Activated naive CD4-positive, alpha-beta T cell treated with anti-CD3 and anti-CD28 coated beads, Interleukin-2, amount 10 ng/mL, durations not matched to agents 7 days and 5 days (primary cell): ENCODE data around the gene OR51B4.
"Not testable (repeated sequence)": the region's sequence is repeated elsewhere in the genome, so short reads cannot be mapped to it uniquely, and the experiment has no call there.

Source experiments
- CTCF ChIA-PET: fragments of 350-600 bp; sonication (Branson Sonifier 250); formaldehyde crosslinking; loops from one replicate; lab custom pipeline; 2021; ENCODE audit warnings: antibody characterized with exemption; lab: Charles Lee
- DNase-seq: peaks from one replicate; pipeline ENCODE4 v3.0.0-alpha.2; 2020
- H3K27ac Mint-ChIP-seq: one replicate; pipeline ENCODE4 v1.8.0; 2021; ENCODE audit warnings: mild to moderate bottlenecking, moderate library complexity, mixed read lengths
- H3K27me3 Mint-ChIP-seq: one replicate; pipeline ENCODE4 v1.8.0; 2021; ENCODE audit warnings: mild to moderate bottlenecking, mixed read lengths
- H3K36me3 Mint-ChIP-seq: one replicate; pipeline ENCODE4 v1.8.0; 2021; ENCODE audit warnings: mixed read lengths
- H3K4me1 Mint-ChIP-seq: one replicate; pipeline ENCODE4 v1.8.0; 2021; ENCODE audit warnings: mixed read lengths
- H3K4me3 Mint-ChIP-seq: one replicate; pipeline ENCODE4 v1.8.0; 2021; ENCODE audit warnings: mild to moderate bottlenecking, moderate library complexity, mixed read lengths
- H3K9me3 Mint-ChIP-seq: one replicate; pipeline ENCODE4 v1.8.0; 2021; ENCODE audit warnings: mixed read lengths

OR51B4 gene

GRCh38 chr11:5310423-5310822 is 8.7 kb upstream of the OR51B4 start:
- H3K27ac Mint-ChIP-seq = no peak overlapping the region
- H3K4me3 Mint-ChIP-seq = no peak overlapping the region
- CTCF ChIA-PET = no interaction called here

GRCh38 chr11:5307256-5308019 is 5.7 kb upstream of the OR51B4 start:
- Mint-ChIP-seq H3K27ac (no peak overlapping the region), H3K4me3 (no peak overlapping the region), H3K4me1 (no peaks in the 10 kb centered on the region), H3K27me3 (no peaks in the 10 kb centered on the region), H3K9me3 (no peaks in the 10 kb centered on the region), H3K36me3 (no peaks in the 10 kb centered on the region)
- CTCF ChIA-PET = no interaction called here
- no peak for DNase-seq

More at GRCh38 chr11:5310423-5310822, 8.7 kb upstream of the OR51B4 start:
- Mint-ChIP-seq H3K27me3 (no peaks in the 10 kb centered on the region), H3K9me3 (peaks cover 2% of the 10 kb centered on the region), H3K4me1 (no peaks in the 10 kb centered on the region), H3K36me3 (no peaks in the 10 kb centered on the region)
- no peak for DNase-seq

DNA sequence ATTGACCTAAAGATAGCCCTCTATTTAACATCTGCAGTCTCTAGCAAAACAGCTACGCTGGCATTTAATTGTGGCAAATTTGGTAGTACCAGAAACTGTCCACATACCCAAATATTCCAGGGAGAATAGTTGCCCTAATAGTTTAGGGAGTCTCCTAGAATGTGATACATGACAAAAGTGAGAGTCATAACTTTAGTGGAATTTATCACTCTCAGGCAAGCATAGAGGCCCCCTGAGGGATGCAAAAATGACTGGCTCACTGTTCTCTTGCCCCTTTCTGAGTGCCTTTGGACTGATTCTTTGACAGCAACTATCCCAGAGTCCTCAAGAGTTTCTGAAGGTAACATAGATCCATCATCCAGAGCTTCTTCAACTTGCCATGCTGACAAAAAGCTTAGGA is 2.3 kb upstream of the OR51B4 start:
- Mint-ChIP-seq H3K4me3 (no peak overlapping the region), H3K27ac (no peak overlapping the region), H3K9me3 (no peaks in the 10 kb centered on the region), H3K4me1 (no peaks in the 10 kb centered on the region), H3K27me3 (no peaks in the 10 kb centered on the region), H3K36me3 (no peaks in the 10 kb centered on the region)
- no peak for DNase-seq
- CTCF ChIA-PET = no interaction called here

- no peak for DNase-seq
- Mint-ChIP-seq H3K36me3 (no peaks in the 10 kb centered on the region), H3K4me3 (no peak overlapping the region), H3K9me3 (no peaks in the 10 kb centered on the region), H3K27ac (no peak overlapping the region), H3K4me1 (no peaks in the 10 kb centered on the region), H3K27me3 (no peaks in the 10 kb centered on the region)
- CTCF ChIA-PET = no interaction called here
These were observed 1.9 kb upstream of the OR51B4 start for GRCh38 chr11:5303626-5304025.

DNA sequence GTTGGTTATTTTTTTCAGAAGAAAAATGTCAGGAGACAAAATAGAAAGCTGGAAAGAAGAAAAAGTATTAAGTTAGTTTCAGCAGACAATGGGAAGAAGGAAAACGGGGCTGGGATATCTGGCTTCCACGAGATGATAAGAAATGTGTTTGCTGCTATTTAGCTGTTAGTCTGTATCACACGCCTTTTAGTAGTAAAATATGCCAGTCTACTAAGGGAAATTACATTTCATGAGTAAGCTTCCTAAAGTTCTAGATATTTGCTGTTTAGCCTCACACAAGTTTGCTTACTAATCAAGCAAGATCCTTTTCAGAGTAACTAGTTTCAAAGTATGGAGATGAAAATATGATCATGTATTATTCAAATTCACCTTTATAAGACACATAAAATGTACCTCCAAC is 1.5 kb downstream of the OR51B4 start:
- no peak overlapping the region for H3K27ac Mint-ChIP-seq
- no peak overlapping the region for H3K4me3 Mint-ChIP-seq
- no peaks in the 10 kb centered on the region for H3K27me3 Mint-ChIP-seq
- H3K9me3 Mint-ChIP-seq = no peaks in the 10 kb centered on the region
- H3K4me1 Mint-ChIP-seq = no peaks in the 10 kb centered on the region
- CTCF ChIA-PET = interaction anchor here (1.5 kb wide), 1 partner anchor 25 kb away, joined by 3 read pairs; no protein-coding TSS in a partner anchor
- DNase-seq = no peak
- no peaks in the 10 kb centered on the region for H3K36me3 Mint-ChIP-seq

DNA sequence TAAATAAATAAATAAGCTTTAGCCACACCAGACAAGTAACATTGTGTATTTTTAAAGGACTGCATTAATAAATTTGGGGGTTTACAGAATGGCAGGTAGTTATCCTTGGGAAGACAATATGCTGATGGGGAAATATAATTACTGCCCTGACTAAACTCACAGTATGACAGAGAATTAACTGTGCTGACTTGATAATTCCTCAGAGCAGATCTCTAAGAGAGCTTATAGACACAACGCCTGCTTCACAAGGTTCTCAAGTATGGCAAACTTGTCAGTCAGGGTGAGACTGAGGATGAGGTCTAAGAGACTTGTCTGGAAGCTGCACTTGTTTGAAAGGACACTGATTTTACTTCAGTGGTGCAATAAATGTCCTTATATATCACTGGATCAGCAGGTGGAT is 3.3 kb downstream of the OR51B4 start:
- no peaks in the 10 kb centered on the region for H3K27me3 Mint-ChIP-seq
- CTCF ChIA-PET = no interaction called here
- no peaks in the 10 kb centered on the region for H3K36me3 Mint-ChIP-seq
- H3K27ac Mint-ChIP-seq = no peak overlapping the region
- H3K4me1 Mint-ChIP-seq = no peaks in the 10 kb centered on the region
- no peak for DNase-seq
- H3K9me3 Mint-ChIP-seq = no peaks in the 10 kb centered on the region
- H3K4me3 Mint-ChIP-seq = no peak overlapping the region

DNA sequence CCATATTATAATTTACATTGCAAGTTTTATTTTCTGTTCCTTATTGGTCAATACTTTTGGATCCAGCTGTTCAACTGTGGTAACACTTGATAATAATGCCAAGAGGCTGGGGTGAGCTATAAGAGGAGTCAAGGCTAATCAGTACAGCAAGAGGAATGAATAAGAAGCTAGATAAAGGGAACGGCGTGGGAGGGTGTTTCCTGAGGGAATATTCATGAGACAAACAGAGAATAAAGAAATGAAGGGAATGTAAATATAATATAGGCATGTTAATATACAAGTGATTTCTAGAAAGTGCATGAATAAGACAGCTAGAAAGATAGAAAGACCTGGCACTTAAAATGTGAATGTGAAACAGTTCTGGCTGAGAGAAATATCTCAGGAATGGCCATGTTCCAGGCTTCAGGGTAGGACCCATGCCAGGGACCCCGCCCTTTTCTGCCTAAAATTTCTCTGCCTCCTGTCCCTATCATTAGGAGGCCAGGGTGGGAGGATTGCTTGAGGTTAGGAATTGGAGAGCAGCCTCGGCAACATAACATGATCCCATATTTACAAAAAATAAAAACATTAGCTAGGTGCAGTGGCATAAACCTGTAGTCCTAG is 3.9 kb downstream of the OR51B4 start:
- Mint-ChIP-seq H3K4me3 (no peak overlapping the region), H3K9me3 (no peaks in the 10 kb centered on the region), H3K27me3 (no peaks in the 10 kb centered on the region), H3K27ac (no peak overlapping the region), H3K4me1 (no peaks in the 10 kb centered on the region), H3K36me3 (no peaks in the 10 kb centered on the region)
- CTCF ChIA-PET = interaction anchor here (0.6 kb wide), 1 partner anchor 82 kb away, joined by 3 read pairs; no protein-coding TSS in a partner anchor
- DNase-seq = no peak

- DNase-seq, CTCF ChIA-PET, H3K9me3 Mint-ChIP-seq, H3K27ac Mint-ChIP-seq, H3K4me1 Mint-ChIP-seq, H3K27me3 Mint-ChIP-seq, H3K36me3 Mint-ChIP-seq, H3K4me3 Mint-ChIP-seq: not testable (repeated sequence)
These were observed 7.3 kb downstream of the OR51B4 start for GRCh38 chr11:5294342-5294995.

DNA sequence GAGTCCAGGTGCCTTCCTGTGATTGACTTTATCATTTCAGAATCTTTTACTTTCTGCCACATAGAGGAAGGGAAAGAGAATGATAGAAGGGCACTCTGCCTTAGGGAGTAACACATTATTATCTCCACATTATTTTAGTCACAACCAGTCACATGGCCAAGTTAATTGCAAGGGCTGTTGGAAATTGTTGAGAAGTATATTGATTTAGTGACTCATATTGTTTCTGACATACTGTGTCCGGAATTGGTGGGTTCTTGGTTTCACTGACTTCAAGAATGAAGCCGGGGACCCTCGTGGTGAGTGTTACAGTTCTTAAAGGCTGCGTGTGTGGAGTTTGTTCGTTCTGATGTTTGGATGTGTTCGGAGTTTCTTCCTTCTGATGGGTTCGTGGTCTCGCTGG is 8.7 kb downstream of the OR51B4 start:
- CTCF ChIA-PET = no interaction called here
- no peak for DNase-seq
- H3K9me3 Mint-ChIP-seq = no peaks in the 10 kb centered on the region
- H3K36me3 Mint-ChIP-seq = no peaks in the 10 kb centered on the region
- H3K4me3 Mint-ChIP-seq = no peak overlapping the region
- no peaks in the 10 kb centered on the region for H3K27me3 Mint-ChIP-seq
- H3K27ac Mint-ChIP-seq = no peak overlapping the region
- H3K4me1 Mint-ChIP-seq = no peaks in the 10 kb centered on the region

DNA sequence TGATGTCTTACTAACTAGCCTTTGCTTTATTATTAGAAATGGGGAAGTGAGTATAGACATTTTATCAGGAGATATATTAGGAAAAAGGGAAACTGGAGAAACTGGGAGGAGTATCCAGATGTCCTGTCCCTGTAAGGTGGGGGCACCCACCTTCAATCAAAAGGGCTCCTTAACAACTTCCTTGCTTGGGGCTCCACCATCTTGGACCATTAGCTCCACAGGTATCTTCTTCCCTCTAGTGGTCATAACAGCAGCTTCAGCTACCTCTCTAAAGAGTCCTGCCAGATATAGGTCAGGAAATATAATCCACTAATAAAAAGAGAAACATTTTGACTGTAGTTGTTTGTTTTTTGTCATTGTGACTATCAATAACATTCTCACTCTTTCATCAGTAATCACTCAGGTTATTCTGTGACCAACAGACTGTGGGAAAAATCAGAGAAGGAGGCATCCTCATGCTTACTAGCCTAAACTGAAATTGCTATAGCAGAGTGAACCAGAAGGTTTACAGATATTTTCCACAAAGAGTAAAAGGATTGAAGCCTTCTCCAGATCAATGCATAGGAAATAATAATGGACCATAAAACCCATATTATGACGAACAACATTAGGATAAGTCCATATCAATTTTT is 10.4 kb downstream of the OR51B4 start:
- DNase-seq = no peak
- CTCF ChIA-PET = interaction anchor here (1.0 to 1.4 kb wide), 2 partner anchors 166 to 172 kb away, joined by 3 to 6 read pairs; no protein-coding TSS in a partner anchor
- Mint-ChIP-seq H3K9me3 (no peaks in the 10 kb centered on the region), H3K27me3 (no peaks in the 10 kb centered on the region), H3K4me3 (no peak overlapping the region), H3K27ac (no peak overlapping the region), H3K4me1 (no peaks in the 10 kb centered on the region), H3K36me3 (no peaks in the 10 kb centered on the region)

DNA sequence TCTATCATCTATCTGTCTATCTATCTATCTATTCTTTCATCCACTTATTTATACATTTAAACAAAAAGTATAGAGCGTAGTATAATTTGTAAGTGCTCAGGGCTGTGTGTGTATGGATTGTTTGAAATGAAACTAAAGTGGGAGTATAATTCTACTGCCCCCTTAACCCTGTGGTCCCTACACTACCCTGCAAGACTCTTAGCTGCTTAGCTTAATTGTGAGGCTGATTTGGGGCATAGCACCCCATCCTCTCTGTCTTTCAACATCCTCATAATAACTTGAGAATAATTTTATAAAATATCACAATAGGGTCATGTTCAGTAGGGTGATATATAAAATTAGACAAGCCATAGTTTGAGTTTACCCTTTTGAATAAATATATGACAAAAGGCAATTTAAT is 11.6 kb downstream of the OR51B4 start:
- Mint-ChIP-seq H3K27me3 (no peaks in the 10 kb centered on the region), H3K9me3 (no peaks in the 10 kb centered on the region), H3K27ac (no peak overlapping the region), H3K4me3 (no peak overlapping the region), H3K36me3 (no peaks in the 10 kb centered on the region), H3K4me1 (no peaks in the 10 kb centered on the region)
- DNase-seq = no peak
- CTCF ChIA-PET = interaction anchor here (1.0 to 1.4 kb wide), 2 partner anchors 165 to 171 kb away, joined by 3 to 6 read pairs; no protein-coding TSS in a partner anchor

GRCh38 chr11:5289696-5290095 is 12.1 kb downstream of the OR51B4 start:
- CTCF ChIA-PET = no interaction called here
- no peak overlapping the region for H3K4me3 Mint-ChIP-seq
- no peak for DNase-seq

DNA sequence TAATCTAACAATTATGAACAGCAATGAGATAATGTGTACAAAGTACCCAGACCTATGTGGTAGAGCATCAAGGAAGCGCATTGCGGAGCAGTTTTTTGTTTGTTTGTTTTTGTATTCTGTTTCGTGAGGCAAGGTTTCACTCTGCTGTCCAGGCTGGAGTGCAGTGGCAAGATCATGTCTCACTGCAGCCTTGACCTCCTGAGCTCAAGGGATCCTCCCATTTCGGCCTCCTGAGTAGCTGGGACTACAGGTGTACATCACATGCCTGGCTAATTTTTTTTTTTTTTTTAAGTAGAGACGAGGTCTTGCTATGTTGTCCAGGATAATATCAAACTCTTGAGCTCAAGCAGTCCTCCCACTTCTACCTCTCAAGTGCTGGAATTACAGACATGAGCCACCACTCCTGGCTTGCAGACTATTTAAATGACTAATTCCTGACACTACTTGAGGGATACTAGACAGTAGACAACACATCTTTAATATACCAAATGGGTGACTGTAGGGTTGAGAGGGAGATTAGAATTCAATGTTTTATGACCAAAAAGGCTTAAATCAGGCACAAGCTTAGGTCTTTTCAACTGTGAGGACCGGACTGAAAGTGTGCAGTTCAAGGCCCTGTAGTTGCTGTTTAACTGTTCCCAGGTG is 12.7 kb downstream of the OR51B4 start:
- Mint-ChIP-seq H3K36me3 (no peaks in the 10 kb centered on the region), H3K27me3 (no peaks in the 10 kb centered on the region), H3K4me1 (no peaks in the 10 kb centered on the region), H3K9me3 (no peaks in the 10 kb centered on the region), H3K4me3 (no peak overlapping the region), H3K27ac (no peak overlapping the region)
- no peak for DNase-seq
- CTCF ChIA-PET = no interaction called here

More at GRCh38 chr11:5289696-5290095, 12.1 kb downstream of the OR51B4 start:
- no peaks in the 10 kb centered on the region for H3K27me3 Mint-ChIP-seq
- H3K36me3 Mint-ChIP-seq = no peaks in the 10 kb centered on the region
- no peak overlapping the region for H3K27ac Mint-ChIP-seq
- no peaks in the 10 kb centered on the region for H3K4me1 Mint-ChIP-seq
- H3K9me3 Mint-ChIP-seq = no peaks in the 10 kb centered on the region
